Bronchial epithelial cell (primary cell): ENCODE measurements around the gene GPBP1. TPM values are rescaled to one million over a fixed set of nuclear protein-coding genes. Genes with fewer than 3 reads are reported as not detected.
A peak's percentile ranks its signal among the peaks of the same experiment; 100 is the strongest.
"Not testable (repeated sequence)": the region's sequence is repeated elsewhere in the genome, so short reads cannot be mapped to it uniquely, and the experiment has no call there.

Source experiments
- DNase-seq: peaks from one replicate; pipeline ENCODE4 v3.0.0-alpha.2; 2010; ENCODE audit warnings: low read depth
- FAIRE-seq: peaks from 2 replicates; lab custom pipeline; 2011; peaks lifted over from hg19 to GRCh38; lab: Jason Lieb, UNC
- H3K27me3 ChIP-seq: 2 replicates; pipeline ENCODE4 v1.5.1; 2011; ENCODE audit warnings: low read length; ENCODE audit not compliant: control insufficient read depth, insufficient read depth
- H3K36me3 ChIP-seq: 2 replicates; pipeline ENCODE4 v1.5.1; 2011; ENCODE audit warnings: low read length; ENCODE audit not compliant: control insufficient read depth, insufficient read depth
- H3K4me3 ChIP-seq: 2 replicates; pipeline ENCODE4 v1.5.1; 2011; ENCODE audit warnings: mild to moderate bottlenecking, low read depth, low read length, control low read depth
- CTCF ChIP-seq: IDR thresholded peaks from 2 replicates; pipeline ENCODE4 v1.5.1; 2011; ENCODE audit warnings: mild to moderate bottlenecking, moderate library complexity, low read length, control low read depth, inconsistent platforms; ENCODE audit not compliant: insufficient read depth, severe bottlenecking
- total RNA-seq: library from RNA; depleted of rRNA; stranded (reverse); fragments of >200 nt; gene quantifications from 2 replicates; pipeline ENCODE4 v1.2.1, GENCODE V29; 2014

The GPBP1 gene
- total RNA-seq, 1 donor from 2014 or later: 84.2 TPM

GRCh38 chr5:57179262-57180200 is 5.7 kb downstream of the GPBP1 start:
- no peaks in the 10 kb centered on the region for H3K36me3 ChIP-seq
- H3K27me3 ChIP-seq: no peaks in the 10 kb centered on the region
- H3K4me3 ChIP-seq: peak overlapping the region; percentile 11
- no peak for FAIRE-seq
- no peak for TF ChIP-seq CTCF
- no peak for DNase-seq

DNA sequence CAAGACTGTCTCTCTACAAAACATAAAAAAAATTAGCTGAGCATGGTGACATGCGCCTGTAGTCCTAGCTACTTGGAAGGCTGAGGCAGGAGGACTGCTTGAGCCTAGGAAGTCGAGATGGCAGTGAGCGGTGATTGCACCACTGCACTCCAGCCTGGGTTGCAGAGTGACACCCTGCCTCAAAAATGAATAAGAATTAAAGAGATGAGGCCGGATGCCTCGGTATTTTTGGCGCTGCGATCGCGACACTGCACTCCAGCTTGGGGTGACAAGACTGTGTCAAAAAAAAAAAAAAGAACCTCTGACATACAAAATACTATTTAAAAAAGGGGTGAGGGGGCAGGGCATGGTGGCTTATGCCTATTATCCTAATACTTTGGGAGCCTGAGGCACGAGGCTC is 7.3 kb downstream of the GPBP1 start:
- Histone ChIP-seq H3K36me3 (no peaks in the 10 kb centered on the region), H3K4me3 (no peak overlapping the region), H3K27me3 (no peaks in the 10 kb centered on the region)
- TF ChIP-seq CTCF: no peak
- FAIRE-seq (no peak), DNase-seq (no peak)

DNA sequence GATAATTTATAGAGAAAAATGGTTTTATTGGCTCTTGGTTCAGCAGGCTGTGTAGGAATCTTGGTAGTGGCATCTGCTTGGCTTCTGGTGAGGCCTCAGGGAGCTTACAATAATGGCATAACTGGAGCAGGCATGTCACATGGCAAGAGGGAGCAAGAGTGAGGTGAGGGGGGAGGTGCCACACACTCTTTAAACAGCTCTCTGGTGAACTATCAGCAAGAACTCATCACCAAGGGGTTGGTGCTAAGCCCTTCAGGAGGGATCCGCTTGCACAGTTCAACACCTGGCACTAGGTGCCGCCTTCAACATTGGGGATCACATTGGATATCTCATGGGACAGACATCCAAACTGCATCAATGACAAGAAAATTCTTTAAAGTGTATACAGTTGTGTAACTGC is 10.5 kb downstream of the GPBP1 start:
- FAIRE-seq (no peak), DNase-seq (no peak)
- H3K27me3 ChIP-seq: no peaks in the 10 kb centered on the region
- H3K36me3 ChIP-seq: no peaks in the 10 kb centered on the region
- H3K4me3 ChIP-seq: no peak overlapping the region
- no peak for TF ChIP-seq CTCF

DNA sequence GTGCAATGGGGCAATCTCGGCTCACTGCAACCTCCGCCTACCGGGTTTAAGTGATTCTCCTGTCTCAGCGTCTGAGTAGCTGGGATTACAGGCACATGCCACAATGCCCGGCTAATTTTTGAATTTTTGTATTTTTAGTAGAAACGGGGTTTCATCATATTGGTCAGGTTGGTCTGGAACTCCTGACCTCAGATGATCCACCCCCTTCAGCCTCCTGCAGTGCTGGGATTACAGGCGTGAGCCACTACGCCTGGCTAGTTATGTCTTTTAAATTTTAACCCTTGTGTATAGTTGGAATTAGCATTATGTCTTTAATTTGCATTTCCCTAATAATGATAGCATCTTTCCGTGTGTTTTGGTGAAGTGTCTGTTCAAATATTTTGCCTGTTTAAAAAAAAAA is 11.5 kb downstream of the GPBP1 start:
- FAIRE-seq: no peak
- H3K4me3 ChIP-seq: no peak overlapping the region
- H3K36me3 ChIP-seq: no peaks in the 10 kb centered on the region
- DNase-seq: no peak
- TF ChIP-seq CTCF: no peak
- H3K27me3 ChIP-seq: no peaks in the 10 kb centered on the region

DNA sequence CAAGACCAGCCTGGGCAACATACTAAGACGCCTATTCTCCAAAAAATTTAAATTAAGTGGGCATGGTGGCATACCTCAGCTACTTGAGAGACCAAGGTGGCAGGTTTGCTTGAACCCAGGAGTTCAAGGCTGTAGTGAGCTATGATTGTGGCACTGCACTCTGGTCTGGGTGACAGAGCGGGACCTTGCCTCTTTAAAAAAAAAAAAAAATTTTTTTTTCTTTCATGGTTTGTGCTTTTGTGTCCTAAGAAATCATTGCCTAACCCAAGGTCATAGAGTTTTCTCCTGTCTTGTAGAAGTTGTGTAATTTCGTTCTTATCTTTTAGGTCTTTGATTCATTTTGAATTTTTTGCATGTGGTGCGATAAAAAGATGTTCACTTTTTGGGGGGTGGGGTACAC is 12.3 kb downstream of the GPBP1 start:
- H3K4me3 ChIP-seq: no peak overlapping the region
- no peak for DNase-seq
- H3K36me3 ChIP-seq: no peaks in the 10 kb centered on the region
- H3K27me3 ChIP-seq: no peaks in the 10 kb centered on the region
- TF ChIP-seq CTCF: no peak
- no peak for FAIRE-seq

GRCh38 chr5:57187977-57188376 is 14.1 kb downstream of the GPBP1 start:
- H3K36me3 ChIP-seq, FAIRE-seq, H3K27me3 ChIP-seq: not testable (repeated sequence)

More at GRCh38 chr5:57187977-57188376, 14.1 kb downstream of the GPBP1 start:
- not testable (repeated sequence) for H3K4me3 ChIP-seq, DNase-seq
